Activated CD4-positive, alpha-beta T cell treated with anti-CD3 and anti-CD28 coated beads for 4 hours (primary cell): ENCODE data around the gene TSHB.
"Not testable (repeated sequence)": the region's sequence is repeated elsewhere in the genome, so short reads cannot be mapped to it uniquely, and the experiment has no call there.

Source experiments
- DNase-seq, 2 donors: peaks; one replicate each; pipeline ENCODE4 v3.0.0-alpha.2; 2020

The TSHB gene

DNA sequence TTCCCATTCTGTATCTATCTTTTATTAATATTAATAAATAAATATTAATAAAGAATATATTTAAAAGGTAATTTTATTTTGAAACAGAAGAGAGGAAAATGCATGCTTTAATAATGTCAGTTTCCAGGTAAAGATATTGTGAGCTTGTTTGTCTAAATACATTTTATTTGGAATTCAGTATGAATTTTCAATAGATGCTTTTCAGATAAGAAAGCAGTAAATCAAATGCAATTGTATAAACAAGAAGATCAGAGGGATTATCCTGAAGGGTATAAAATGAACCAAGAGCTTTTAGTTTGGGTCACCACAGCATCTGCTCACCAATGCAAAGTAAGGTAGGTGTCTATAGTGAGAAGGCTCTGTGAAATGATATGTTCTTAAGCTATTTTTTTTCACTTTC is at the start of gene TSHB:
Gene TSHB, plus strand, starts transcription at position 301 of the 400 bp plus-strand sequence. CDS start 3,537 bp downstream, outside the sequence.
- no peak for DNase-seq

DNA sequence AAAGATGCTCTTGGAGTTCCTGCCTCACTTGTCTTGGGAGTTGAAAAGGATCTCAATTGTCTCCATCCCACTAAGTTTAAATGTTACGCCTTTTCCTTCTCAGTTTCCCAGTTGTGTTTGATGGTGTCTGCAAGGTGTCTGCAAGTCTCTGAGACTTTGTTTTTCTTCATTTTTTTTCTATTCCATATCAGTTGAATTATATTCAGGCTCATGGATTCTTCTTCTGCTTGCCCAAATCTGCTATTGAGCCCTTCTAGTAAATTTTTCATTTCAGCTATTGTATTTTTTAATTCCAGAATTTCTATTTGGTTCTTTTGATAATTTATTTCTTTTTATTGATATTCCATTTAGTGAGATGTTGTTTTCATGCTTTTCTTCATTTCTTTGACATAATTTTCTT is 47.4 kb upstream of the TSHB start:
- no peak for DNase-seq

DNA sequence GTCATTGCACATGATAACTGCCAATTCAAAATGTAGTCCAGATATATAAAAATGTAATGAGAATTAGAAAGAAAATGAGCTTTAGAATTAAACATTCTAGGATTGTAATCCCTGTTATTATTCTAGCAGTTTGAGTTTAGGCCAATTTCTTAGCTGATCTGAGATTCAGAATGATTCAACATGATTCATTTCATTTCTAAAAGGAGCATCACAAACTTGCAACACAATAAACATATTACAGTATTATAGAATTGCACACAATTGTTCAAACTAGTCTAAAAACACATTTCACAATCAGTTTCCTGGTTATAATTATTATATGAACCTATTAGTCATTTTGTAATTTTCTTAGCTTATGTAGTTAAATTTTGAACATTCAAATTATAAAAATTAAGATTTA is 43.3 kb upstream of the TSHB start:
- no peak for DNase-seq

DNA sequence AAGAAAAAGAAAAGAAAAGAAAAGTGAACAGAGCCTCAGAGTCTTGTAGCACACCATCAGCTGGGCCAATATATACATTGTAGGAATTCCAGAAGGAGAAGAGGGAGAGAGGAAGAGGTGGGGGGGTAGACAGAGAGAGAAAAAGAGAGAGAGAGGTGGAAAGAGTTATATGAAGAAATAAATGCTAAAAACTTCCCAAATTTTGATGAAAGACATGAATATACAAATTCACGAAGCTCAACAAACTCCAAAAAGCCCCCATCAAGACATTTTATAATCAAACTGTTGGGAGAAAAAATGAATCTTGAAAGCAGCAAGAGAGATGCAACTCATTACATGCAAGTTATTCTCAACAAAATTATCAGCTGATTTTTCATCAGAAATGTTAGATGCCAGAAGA is 41.5 kb upstream of the TSHB start:
- DNase-seq: no peak

DNA sequence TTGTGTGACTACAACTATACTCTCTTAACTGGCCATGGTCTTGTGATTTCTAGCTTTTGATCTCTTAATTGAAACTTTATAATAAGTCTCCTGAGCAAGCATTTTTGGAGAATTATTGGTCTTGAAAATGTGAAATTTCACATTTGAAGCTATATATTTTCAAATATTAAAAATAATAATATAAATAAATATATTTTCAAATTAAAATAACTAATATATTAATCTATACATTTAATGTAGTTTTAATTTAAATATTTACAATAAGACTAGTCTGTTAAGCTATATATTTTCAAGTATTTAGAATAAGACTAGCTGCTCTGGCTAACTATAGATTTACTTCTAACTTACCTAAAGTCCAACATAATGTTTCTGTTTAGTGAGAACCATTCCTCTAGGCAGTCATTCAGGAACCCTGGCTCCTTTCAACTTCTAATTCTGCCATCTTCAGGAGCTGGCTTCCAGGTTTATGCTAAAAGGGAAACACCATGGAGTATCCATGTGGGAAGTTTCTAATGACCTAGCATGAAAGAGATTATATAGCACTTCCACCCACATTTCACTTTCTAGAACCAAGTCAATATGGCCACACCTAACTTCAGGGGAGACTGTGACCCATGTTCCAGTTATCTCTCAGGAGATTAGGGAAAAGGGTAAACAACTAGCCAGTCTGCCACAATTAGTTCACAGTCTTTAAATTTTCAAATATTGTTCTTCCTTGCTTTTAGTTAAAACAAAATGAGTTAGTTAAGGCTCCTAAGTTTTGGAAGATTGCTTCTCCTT is 31.9 kb upstream of the TSHB start:
- no peak for DNase-seq

DNA sequence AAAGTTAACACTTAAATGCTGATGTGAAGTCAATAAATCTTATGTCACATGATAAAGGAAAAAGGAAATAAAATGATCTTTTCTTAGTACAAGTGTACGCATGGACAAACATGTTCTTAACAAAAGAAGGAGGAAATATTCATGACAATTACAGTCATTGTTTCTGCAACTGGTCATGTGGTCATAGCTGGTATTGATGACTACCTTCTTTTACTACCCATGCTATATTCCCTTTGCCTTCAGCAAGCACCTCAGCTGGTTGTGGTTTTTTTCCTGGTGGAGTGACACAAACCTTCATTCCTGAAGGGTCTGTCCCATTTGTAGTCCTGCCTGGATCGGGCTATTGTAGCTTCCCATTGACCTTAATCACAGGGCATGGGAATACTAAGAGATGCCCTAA is 23.4 kb upstream of the TSHB start:
- DNase-seq: no peak

DNA sequence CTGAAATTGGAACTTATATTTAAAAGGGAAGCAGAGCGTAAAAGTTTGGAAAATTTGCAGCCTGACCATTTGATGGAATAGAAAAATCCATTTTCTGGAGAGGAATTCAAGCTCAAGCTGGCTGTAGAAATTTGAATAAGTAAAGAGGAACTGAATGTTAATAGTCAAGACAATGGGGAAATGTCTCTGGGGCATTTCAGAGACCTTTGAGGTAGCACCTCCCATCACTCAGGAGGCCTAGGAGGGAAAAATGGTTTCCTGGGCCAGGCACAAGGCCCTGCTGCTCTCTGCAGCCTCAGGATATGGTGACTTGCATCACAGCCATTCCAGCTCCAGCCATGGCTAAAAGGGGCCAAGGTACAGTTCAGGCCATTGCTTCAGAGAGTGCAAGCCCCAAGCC is 17.6 kb upstream of the TSHB start:
- no peak for DNase-seq

DNA sequence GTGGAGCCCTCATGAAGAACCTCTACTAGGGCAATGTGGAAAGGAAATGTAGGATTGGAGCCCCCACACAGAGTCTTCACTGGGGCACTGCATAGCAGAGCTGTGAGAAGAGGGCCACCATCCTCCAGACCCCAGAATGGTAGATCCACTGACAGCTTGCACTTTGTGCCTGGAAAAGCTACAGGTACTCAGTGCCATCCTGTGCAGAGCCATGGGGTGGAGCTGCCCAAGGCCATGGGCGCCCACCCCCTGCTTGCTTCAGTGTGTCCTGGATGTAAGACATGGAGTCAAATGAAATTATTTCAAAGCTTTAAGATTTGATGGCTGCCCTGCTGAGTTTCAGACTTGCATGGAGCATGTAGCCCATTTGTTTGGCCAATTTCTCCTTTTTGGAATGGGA is 17.2 kb upstream of the TSHB start:
- DNase-seq: no peak

DNA sequence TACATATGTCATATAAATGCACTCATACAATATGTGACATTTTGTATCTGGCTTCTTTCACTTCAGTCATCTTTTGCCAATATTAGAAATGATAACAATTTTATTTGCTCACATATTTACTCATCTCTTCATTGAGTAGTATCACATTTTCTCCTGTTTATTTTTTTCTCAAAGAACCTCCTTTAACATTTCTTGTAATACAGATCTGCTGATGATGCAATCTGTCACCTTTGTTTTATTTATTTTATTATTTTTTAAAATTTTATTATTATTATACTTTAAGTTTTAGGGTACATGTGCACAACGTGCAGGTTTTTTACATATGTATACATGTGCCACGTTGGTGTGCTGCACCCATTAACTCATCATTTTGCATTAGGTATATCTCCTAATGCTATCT is 15.8 kb upstream of the TSHB start:
- no peak for DNase-seq

DNA sequence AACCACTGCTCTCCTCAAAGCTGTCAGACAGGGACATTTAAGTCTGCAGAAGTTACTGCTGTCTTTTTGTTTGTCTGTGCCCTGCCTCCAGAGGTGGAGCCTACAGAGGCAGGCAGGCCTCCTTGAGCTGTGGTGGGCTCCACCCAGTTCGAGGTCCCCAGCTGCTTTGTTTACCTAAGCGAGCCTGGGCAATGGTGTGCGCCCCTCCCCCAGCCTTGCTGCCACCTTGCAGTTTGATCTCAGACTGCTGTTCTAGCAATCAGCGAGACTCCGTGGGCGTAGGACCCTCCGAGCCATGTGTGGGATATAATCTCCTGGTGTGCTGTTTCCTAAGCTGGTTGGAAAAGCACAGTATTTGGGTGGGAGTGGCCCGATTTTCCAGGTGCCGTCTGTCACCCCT is 10.1 kb upstream of the TSHB start:
- DNase-seq: not testable (repeated sequence)

DNA sequence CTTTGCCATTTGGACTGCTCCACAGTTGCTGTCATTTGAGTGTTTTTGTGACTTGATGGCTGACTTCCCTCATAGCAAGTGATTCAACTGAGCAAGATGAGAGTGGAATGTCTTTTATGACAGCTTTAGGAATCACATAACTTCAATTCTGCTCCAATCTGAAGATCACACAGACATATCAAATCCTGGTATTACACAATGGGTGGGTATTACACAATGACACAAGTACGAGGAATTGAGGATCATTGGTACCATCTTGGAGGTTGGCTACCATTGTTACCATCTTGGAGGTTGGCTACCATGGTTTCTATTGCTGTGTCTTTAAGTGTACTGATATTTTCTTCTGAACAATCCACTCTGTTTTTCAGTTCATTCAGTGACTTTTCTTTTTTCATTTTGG is 8.5 kb upstream of the TSHB start:
- DNase-seq: no peak

DNA sequence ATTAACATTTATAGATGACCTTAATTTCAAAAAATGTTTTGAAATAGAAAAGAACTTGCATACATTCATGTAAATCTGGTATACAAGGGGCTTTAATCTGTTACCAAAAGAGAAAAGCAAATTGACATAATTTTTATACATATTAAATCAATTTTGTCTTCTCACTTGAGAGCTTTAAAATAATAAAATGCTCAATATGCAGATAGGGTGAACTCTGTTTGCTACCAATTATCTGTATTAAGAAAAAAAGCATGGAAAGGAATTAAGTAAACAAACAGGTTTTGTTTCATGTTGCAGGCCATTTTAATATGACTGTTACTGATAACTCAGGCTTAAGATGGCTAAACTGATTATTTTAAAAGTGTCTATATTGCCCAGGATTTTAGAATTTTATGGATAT is 6.0 kb upstream of the TSHB start:
- no peak for DNase-seq

DNA sequence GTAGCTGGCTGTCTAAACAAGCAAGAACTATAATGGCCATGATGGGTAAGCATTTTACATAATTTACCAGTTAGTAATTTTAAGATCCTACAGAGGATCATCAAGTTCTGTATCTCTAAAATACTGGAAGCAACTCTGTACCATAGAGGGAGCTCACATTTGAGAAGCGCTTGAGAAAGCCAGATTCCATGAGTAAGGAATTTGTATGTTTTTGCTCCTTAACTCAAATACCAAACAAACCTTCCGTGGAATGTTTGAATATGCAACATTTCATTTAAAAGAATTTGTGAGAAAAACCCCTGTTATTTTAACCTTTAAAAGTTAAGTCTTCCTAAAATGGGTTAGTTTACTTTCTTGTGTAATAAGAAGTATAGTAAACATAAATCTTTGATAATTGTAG is 2.0 kb downstream of the TSHB start:
- no peak for DNase-seq

DNA sequence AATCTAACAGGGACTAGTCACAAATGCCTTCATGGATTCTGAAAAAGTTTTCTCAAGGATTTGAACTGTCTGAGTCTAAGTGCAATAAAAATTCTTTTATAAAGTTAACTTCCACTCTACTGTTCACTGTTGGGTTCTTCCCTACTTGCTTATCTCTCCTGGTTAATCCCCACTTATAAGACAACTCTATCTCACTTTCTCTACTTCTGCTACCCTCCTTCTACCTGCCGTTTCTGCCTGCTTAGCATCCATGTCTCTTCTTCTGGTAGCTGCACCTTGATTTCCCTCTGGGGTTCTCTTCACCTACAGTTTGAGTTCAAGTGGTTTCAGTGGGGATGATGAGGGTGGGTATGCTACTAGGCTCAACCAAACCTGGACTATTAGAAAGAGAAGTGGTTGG is 6.0 kb downstream of the TSHB start:
- no peak for DNase-seq

DNA sequence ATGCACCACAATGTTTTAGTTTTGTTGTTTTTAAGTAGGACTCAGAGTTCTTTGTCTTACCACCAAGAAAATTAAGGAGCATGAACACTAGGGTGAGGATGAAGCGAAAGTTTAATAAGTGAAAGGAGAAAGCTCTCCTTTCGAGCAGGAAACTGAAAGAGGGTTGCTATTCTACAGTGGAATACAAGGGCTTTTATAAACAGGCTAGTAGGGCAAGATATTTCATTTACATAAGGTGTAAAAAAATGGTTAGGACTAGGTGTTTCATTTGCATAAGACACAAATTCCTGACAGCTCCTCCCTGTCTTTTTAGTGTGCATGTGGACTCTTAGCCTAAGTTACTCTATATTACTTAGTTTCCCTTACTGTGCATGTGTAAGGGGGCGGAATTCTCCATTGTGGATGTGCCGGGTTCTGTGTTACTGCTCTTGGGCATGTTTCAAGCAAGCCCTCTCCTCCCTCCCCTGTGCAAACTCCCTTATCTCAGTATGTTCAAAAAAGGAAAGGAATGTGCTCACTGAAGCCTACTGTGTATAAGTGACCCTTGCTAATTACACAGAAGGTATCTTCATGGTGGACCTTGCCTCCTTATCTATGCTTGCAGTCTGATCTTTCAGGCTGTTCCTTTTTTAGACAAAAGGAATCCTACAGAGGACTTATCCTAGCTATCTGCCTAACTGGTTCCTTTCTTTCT is 7.3 kb downstream of the TSHB start:
- no peak for DNase-seq

DNA sequence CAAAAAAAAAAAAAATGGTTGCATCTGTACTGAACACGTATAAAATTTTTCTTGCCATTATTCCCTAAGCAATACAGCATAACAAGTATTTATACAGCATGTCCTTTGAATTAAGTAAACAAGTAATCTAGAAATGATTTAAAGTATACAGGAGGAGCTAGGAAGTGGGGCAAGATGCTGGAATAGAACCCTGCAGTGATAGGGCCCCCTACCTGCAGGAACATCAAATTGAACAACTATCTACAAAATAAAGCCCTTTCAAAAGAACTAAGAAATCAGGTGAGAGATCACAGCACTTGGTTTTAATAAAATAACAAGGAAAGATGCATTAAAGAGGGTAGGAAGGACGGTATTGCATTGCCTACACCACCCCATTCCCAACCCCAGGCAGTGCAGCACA is 10.9 kb downstream of the TSHB start:
- no peak for DNase-seq

DNA sequence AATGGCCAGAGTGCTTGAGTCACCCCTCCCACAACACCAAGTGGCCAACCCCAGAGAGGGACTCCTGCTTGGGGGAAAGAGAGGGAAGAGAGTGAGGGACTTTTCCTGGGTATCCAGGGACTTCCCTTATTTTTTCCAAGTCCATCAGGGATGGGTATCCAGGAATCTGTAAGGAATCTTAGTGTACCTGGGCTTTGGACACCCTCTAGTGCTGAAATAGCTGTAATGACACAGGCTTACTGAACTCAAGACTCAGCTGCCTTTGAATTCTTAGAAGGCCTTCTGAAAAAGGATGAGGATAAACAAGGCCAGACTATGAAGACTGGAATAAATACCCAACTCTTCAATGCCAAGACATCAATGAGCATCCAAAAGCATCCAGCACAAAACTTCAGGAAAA is 12.0 kb downstream of the TSHB start:
- no peak for DNase-seq

DNA sequence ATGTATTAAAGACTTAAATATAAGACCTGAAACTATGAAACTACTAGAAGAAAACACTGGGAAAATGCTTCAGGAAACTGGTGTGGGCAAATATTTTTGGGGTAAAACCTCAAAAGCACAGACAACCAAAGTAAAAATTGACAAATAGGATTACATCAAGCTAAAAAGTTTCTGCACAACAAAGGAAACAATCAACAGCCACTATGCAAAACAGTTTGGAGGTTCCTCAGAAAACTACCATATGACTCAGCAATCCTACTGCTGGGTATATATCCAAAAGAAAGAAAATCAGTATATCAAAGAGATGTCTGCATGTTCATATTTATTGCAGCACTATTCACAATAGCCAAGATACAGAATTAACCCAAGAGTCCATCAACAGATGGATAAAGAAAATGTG is 17.1 kb downstream of the TSHB start:
- DNase-seq: no peak

DNA sequence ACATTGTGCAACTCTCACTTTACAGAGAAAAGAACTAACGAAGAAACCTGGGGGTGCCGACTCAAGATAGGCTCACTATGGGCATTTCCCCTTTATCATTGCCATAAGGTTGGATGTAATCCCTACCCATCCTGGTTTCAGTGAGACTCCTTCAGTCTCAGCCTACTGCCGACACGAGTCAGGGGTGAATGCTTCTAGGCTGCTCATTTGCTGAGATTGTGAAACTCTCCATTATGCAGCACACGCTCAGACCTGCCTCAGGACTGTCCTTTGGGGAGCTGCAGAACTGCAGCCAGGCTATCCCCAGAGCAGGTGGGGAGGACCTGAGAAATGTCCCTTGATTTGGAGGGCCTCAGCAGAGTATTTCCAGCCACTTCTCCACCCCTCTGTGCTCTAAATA is 22.2 kb downstream of the TSHB start:
- DNase-seq: no peak

DNA sequence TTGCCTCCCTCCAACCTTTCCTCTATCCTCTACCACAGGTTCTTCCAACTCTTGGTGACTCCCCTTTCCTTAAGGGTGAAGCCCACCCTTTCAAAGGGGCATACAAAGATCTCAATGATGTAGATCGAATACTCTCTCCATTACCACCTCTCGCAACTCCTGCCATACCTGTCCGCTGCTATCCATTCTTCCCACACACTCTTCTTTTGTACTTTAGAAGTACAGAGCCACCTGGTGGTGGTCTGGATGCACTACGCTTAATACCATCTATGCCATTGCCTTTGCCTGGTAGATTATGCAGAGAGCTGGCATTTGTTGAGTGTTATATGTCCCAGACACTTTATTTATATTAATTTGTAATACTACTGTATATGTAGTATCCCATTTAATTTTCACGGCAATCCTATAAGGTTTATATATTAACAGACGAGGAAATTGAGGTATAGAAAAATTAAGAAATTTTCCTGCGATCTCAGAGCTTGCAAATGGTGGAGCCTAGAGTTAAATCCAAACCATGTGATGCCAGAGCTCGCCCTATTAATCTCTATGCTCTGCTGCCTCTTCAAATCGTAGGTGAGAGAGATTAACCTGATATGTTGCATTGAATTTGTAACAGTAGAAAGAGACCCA is 22.9 kb downstream of the TSHB start:
- DNase-seq: peak; percentile 46 to 56

DNA sequence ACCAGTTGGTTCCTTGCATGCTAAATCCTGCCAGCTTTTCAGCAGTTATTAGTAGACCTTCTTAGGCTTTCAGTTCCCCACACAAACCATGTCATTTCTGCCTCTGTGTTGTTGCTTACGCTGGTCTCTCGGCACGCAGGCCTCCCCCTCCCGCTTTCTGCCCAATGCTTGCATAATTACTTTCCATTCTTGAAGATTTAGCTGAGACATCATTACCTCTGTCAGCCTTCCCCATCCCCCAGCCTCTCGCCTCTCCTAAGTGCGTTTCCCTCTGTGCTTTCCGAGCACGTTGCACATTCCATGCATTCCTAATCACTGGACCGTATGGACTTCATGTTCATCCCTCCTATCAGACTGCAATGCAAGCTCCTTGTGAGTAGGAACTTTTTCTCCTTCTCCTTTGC is 26.8 kb downstream of the TSHB start:
- no peak for DNase-seq

DNA sequence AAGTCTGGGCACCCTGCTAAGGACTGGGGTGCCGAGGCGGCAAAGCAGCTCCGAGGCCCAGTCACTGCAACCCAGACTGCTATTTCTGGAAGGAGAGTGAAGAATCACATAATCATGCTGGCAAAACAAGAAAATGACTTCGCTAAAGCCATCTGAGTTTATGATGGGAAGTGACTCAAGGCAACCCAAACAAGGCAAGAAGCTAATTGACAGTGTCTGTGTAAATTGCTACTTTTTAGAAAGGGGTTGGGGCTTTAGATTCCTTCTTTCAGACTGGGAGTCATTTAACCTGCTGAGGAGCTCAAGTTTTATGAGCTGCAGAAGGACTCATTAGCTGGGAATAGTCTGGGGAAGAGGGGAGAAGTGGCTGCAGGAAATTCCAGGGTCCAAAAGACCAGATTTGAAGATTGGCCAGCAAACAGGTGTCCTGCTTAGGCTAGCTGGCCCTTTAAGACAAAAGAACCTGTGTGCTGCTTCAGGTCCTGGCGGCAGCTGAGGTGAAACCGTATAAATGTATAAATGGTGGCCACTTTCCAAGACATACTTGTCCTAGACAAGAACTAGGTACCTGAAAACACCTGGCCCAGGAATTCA is 28.1 kb downstream of the TSHB start:
- DNase-seq: no peak

DNA sequence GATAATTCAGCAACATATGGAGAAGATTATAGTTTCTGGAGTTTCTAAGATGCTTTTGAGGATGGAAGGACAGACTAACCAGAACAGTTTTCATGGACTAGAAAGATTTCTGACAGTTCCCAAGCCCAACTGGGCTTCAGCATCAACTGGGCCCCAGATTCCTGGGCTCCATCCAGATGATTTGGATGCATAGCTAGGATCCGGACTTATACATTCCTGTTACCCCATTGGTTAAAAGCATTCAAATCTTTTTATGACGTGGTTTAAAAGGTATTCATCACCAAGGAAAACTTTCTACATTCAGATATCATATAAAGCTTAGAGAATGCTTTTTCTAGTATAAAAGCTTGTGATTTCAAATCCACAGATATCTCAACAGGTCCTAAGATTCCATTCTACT is 29.7 kb downstream of the TSHB start:
- DNase-seq: no peak

DNA sequence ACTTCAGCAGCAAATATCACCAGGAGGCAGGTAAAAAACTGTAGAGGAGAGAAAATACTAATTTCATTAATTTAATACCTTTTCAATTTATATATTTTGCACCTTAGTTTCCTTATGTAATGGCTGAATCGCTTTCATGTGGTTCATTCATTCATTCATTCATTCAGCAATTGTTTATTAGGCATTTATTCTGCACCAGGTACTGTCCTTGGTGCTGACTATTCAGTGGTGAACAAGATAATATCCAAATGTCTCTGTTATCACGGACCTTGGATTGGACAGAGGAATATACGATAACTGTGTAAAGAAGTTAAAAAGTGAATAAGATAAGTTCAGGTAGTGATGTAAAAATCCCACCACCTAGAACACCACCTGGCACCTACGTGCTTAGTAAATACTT is 30.9 kb downstream of the TSHB start:
- no peak for DNase-seq
